OCI-LY1 (cell line): Measurements from ENCODE around the gene SPATA20.
A peak's percentile ranks its signal among the peaks of the same experiment; 100 is the strongest.

Experiments used
- H2AFZ ChIP-seq: fragments of 200-600 bp; sonication (generic), shearing (Covaris generic); 2 replicates; pipeline ENCODE4 v1.6.0; 2014; ENCODE audit warnings: antibody characterized with exemption, mild to moderate bottlenecking, low read length
- H3F3A ChIP-seq: fragments of 200-600 bp; sonication (generic), shearing (Covaris generic); 2 replicates; pipeline ENCODE4 v1.6.0; 2014; ENCODE audit warnings: mild to moderate bottlenecking, antibody characterized with exemption, low read length, moderate library complexity; ENCODE audit not compliant: insufficient read depth
- H3K27ac ChIP-seq: fragments of 200-600 bp; sonication (generic); 2 replicates; pipeline ENCODE4 v1.5.1; 2014; ENCODE audit warnings: low read length, mixed run types, mild to moderate bottlenecking, low read depth; ENCODE audit not compliant: poor library complexity, severe bottlenecking
- H3K27me3 ChIP-seq: fragments of 200-600 bp; sonication (generic); 2 replicates; pipeline ENCODE4 v1.6.0; 2014; ENCODE audit warnings: antibody characterized with exemption, mild to moderate bottlenecking, low read length, moderate library complexity; ENCODE audit not compliant: insufficient read depth
- H3K36me3 ChIP-seq: fragments of 200-600 bp; sonication (generic); 2 replicates; pipeline ENCODE4 v1.6.1; 2014; ENCODE audit warnings: mild to moderate bottlenecking, antibody characterized with exemption, low read length, moderate library complexity, mixed read lengths; ENCODE audit not compliant: insufficient read depth
- H3K4me1 ChIP-seq: fragments of 200-600 bp; sonication (generic); 2 replicates; pipeline ENCODE4 v1.5.1; 2014; ENCODE audit warnings: mild to moderate bottlenecking, low read length, moderate library complexity; ENCODE audit not compliant: insufficient read depth, severe bottlenecking
- H3K4me2 ChIP-seq: fragments of 200-600 bp; sonication (generic), shearing (Covaris generic); 2 replicates; pipeline ENCODE4 v1.6.1; 2014; ENCODE audit warnings: low read length
- H3K4me3 ChIP-seq: fragments of 200-600 bp; sonication (generic); 2 replicates; pipeline ENCODE4 v1.5.1; 2014; ENCODE audit warnings: low read length, low read depth, mild to moderate bottlenecking, mixed read lengths; ENCODE audit not compliant: poor library complexity, severe bottlenecking
- H3K79me2 ChIP-seq: fragments of 200-600 bp; shearing (Covaris generic); 2 replicates; pipeline ENCODE4 v1.6.1; 2016; ENCODE audit warnings: mixed run types, low read length, mixed read lengths; ENCODE audit not compliant: insufficient read depth
- H3K9ac ChIP-seq: fragments of 200-600 bp; sonication (generic), shearing (Covaris generic); 2 replicates; pipeline ENCODE4 v1.6.1; 2014; ENCODE audit warnings: mild to moderate bottlenecking, low read length, mixed read lengths
- H3K9me2 ChIP-seq: fragments of 200-600 bp; sonication (generic), shearing (Covaris generic); 2 replicates; pipeline ENCODE4 v1.6.1; 2014; ENCODE audit warnings: low read depth, mild to moderate bottlenecking, low read length, mixed read lengths
- H3K9me3 ChIP-seq: fragments of 200-600 bp; shearing (Covaris generic); 2 replicates; pipeline ENCODE4 v1.6.1; 2014; ENCODE audit warnings: low read length, mixed read lengths
- H4K20me1 ChIP-seq: fragments of 200-600 bp; sonication (generic), shearing (Covaris generic); 2 replicates; pipeline ENCODE4 v1.6.0; 2016; ENCODE audit warnings: mild to moderate bottlenecking, low read length; ENCODE audit not compliant: insufficient read depth
- CTCF ChIP-seq: fragments of 200-600 bp; sonication (generic), shearing (Covaris generic); IDR thresholded peaks from 2 replicates; pipeline ENCODE4 v1.5.1; 2017; ENCODE audit warnings: mild to moderate bottlenecking, antibody characterized with exemption, low read length, moderate library complexity, mixed read lengths
- EZH2 ChIP-seq: fragments of 200-600 bp; sonication (generic), shearing (Covaris generic); IDR thresholded peaks from 2 replicates; pipeline ENCODE4 v1.8.0; 2017; ENCODE audit warnings: borderline replicate concordance, mixed run types, mild to moderate bottlenecking, antibody characterized with exemption, low read length, moderate library complexity, mixed read lengths

The SPATA20 gene

GRCh38 chr17:50534222-50534978 is 12.6 kb upstream of the SPATA20 start:
- Histone ChIP-seq H3K9me3 (no peaks in the 10 kb centered on the region), H3K9me2 (no peaks in the 10 kb centered on the region), H3K79me2 (no peaks in the 10 kb centered on the region), H3K9ac (no peak overlapping the region), H3K4me3 (no peak overlapping the region), H3F3A (no peaks in the 10 kb centered on the region), H4K20me1 (no peaks in the 10 kb centered on the region), H2AFZ (no peak overlapping the region), H3K27ac (no peak overlapping the region), H3K36me3 (no peaks in the 10 kb centered on the region), H3K27me3 (peaks cover 10% of the 10 kb centered on the region; the same call in 1 of the 2 replicates), H3K4me1 (no peaks in the 10 kb centered on the region), H3K4me2 (no peak overlapping the region)
- peak; percentile 26 for TF ChIP-seq CTCF
- TF ChIP-seq EZH2, result no peak

GRCh38 chr17:50534979-50535326 is 12.0 kb upstream of the SPATA20 start:
- Histone ChIP-seq H3F3A (no peaks in the 10 kb centered on the region), H3K9me2 (no peaks in the 10 kb centered on the region), H3K9me3 (no peaks in the 10 kb centered on the region), H3K4me1 (no peaks in the 10 kb centered on the region), H3K27me3 (peaks cover 10% of the 10 kb centered on the region; the same call in 1 of the 2 replicates), H3K9ac (no peak overlapping the region), H3K36me3 (no peaks in the 10 kb centered on the region), H3K27ac (no peak overlapping the region), H3K79me2 (no peaks in the 10 kb centered on the region), H3K4me2 (no peak overlapping the region), H4K20me1 (no peaks in the 10 kb centered on the region), H3K4me3 (no peak overlapping the region), H2AFZ (no peak overlapping the region)
- TF ChIP-seq CTCF (no peak), EZH2 (no peak)

- Histone ChIP-seq H3K27me3 (peaks cover 10% of the 10 kb centered on the region; the same call in 1 of the 2 replicates), H3K9ac (no peak overlapping the region), H3K4me1 (no peaks in the 10 kb centered on the region), H3K36me3 (no peaks in the 10 kb centered on the region), H3K4me3 (no peak overlapping the region), H3K79me2 (no peaks in the 10 kb centered on the region), H2AFZ (no peak overlapping the region), H3K4me2 (no peak overlapping the region), H3K27ac (no peak overlapping the region), H3K9me2 (no peaks in the 10 kb centered on the region), H3F3A (no peaks in the 10 kb centered on the region), H3K9me3 (no peaks in the 10 kb centered on the region), H4K20me1 (no peaks in the 10 kb centered on the region)
- TF ChIP-seq CTCF (no peak), EZH2 (no peak)
Observed at GRCh38 chr17:50535407-50535806, 11.6 kb upstream of the SPATA20 start.
